ENCODE results near the gene GFAP. TPM values are rescaled to one million over a fixed set of nuclear protein-coding genes. Genes with fewer than 3 reads are reported as not detected.

Gene GFAP
- polyA plus RNA-seq, 1 of the 3 experiments (the other 2 are of a cell fraction) = 0.48 TPM

- Histone ChIP-seq H3K9me3 (no peaks in the 10 kb centered on the region), H3K36me3 (replicated peaks in 1 of 2; ENCODE audit: control insufficient read depth in 1 of 2, insufficient read depth in 2 of 2, low read length in 1 of 2) (peaks cover 47 to 55% of the 10 kb centered on the region in 2 experiments), H3F3A (replicated peaks; ENCODE audit: insufficient read depth) (peaks cover 12% of the 10 kb centered on the region), H3K9me2 (no peaks in the 10 kb centered on the region), H2AFZ (ENCODE audit: low read depth) (no peak overlapping the region), H3K79me2 (ENCODE audit: insufficient read depth) (peaks cover 54% of the 10 kb centered on the region), H3K4me2 (no peak overlapping the region), H3K4me3 (ENCODE audit: low read depth in 2 of 2, low read length in 1 of 2) (no peak overlapping the region), H3K27ac (ENCODE audit: low read depth in 2 of 2, low read length in 1 of 2) (no peak overlapping the region), H4K20me1 (ENCODE audit: insufficient read depth) (peaks cover 26% of the 10 kb centered on the region), H3K9ac (no peak overlapping the region), H3K27me3 (ENCODE audit: insufficient read depth) (no peaks in the 10 kb centered on the region), H3K4me1 (ENCODE audit: control insufficient read depth in 1 of 2, insufficient read depth in 2 of 2, low read depth in 1 of 2, low read length in 1 of 2) (no peaks in the 10 kb centered on the region)
- WGBS (ENCODE audit: low lambda C conversion rate) = 92% methylated on average over 1 of the region's 1 CpG
- ChIA-PET POLR2A (no interaction called here), CTCF (interaction anchor here (1.4 to 2.0 kb wide), 3 partner anchors 9 to 28 kb away, joined by 3 to 16 read pairs (median 4); partner anchors contain the start of gene EFTUD2)
- TF ChIP-seq MXI1 (IDR thresholded peaks at IDR 0.05; ENCODE audit: low read depth, low read length) (no peak), MAX (IDR thresholded peaks at IDR 0.05; ENCODE audit: low read depth) (no peak), MEF2A (IDR thresholded peaks at IDR 0.05; ENCODE audit: borderline replicate concordance, low read depth) (no peak), RFX5 (IDR thresholded peaks at IDR 0.05; ENCODE audit: low read length) (no peak), JUND (IDR thresholded peaks at IDR 0.05) (no peak), REST (IDR thresholded peaks at IDR 0.05; ENCODE audit: low read depth, low read length) (no peak), NRF1 (IDR thresholded peaks at IDR 0.05; ENCODE audit: low read depth, low read length) (no peak), NFIC (IDR thresholded peaks at IDR 0.05; ENCODE audit: borderline replicate concordance) (no peak), RAD21 (IDR thresholded peaks at IDR 0.05; ENCODE audit: low read length) (no peak), USF1 (IDR thresholded peaks at IDR 0.05; ENCODE audit: borderline replicate concordance, low read depth) (no peak), RXRA (IDR thresholded peaks at IDR 0.05; ENCODE audit: borderline replicate concordance, low read depth) (no peak), CHD2 (IDR thresholded peaks at IDR 0.05; ENCODE audit: low read length, partially characterized antibody) (no peak), FOXM1 (IDR thresholded peaks at IDR 0.05; ENCODE audit: low read depth) (no peak), IRF3 (IDR thresholded peaks at IDR 0.05; ENCODE audit: low read depth, low read length) (no peak), TEAD4 (IDR thresholded peaks at IDR 0.05; ENCODE audit: borderline replicate concordance, insufficient read depth) (no peak), YY1 (IDR thresholded peaks at IDR 0.05; ENCODE audit: low read depth) (no peak)
- DNase-seq = no peak
Measured at GRCh38 chr17:44887016-44887415, 28.3 kb downstream of the GFAP start.

Data from SK-N-SH (cell line).